Measurements from ENCODE around the gene KLRC3.
"Not testable (repeated sequence)": the region's sequence is repeated elsewhere in the genome, so short reads cannot be mapped to it uniquely, and the experiment has no call there.

GRCh38 chr12:10390991-10391390 is 29.4 kb downstream of the KLRC3 start:
- not testable (repeated sequence) for TF ChIP-seq E2F4 (CRISPR knock-in tag; IDR thresholded peaks at IDR 0.05; ENCODE audit: borderline replicate concordance, low read depth); ZNF317 (CRISPR knock-in tag; IDR thresholded peaks at IDR 0.05; ENCODE audit: borderline replicate concordance, low read depth); CTCF (IDR thresholded peaks at IDR 0.05); FOXP4 (CRISPR knock-in tag; IDR thresholded peaks at IDR 0.05); FOXJ3 (CRISPR knock-in tag; IDR thresholded peaks at IDR 0.05; ENCODE audit: borderline replicate concordance); ATF1 (CRISPR knock-in tag; IDR thresholded peaks at IDR 0.05); ZNF396 (CRISPR knock-in tag; IDR thresholded peaks at IDR 0.05; ENCODE audit: borderline replicate concordance); MAX (CRISPR knock-in tag; IDR thresholded peaks at IDR 0.05); MYBL2 (CRISPR knock-in tag; IDR thresholded peaks at IDR 0.05); ZNF416 (CRISPR knock-in tag; IDR thresholded peaks at IDR 0.05); SMAD4 (CRISPR knock-in tag; IDR thresholded peaks at IDR 0.05)

Data from WTC11 (cell line).